ENCODE results near the gene PTGIS. TPM values are rescaled to one million over a fixed set of nuclear protein-coding genes. Genes with fewer than 3 reads are reported as not detected.

PTGIS gene
- total RNA-seq, 6 experiments from 2014 or later, result 9.0 to 30.5 (median 13.7) TPM

DNA sequence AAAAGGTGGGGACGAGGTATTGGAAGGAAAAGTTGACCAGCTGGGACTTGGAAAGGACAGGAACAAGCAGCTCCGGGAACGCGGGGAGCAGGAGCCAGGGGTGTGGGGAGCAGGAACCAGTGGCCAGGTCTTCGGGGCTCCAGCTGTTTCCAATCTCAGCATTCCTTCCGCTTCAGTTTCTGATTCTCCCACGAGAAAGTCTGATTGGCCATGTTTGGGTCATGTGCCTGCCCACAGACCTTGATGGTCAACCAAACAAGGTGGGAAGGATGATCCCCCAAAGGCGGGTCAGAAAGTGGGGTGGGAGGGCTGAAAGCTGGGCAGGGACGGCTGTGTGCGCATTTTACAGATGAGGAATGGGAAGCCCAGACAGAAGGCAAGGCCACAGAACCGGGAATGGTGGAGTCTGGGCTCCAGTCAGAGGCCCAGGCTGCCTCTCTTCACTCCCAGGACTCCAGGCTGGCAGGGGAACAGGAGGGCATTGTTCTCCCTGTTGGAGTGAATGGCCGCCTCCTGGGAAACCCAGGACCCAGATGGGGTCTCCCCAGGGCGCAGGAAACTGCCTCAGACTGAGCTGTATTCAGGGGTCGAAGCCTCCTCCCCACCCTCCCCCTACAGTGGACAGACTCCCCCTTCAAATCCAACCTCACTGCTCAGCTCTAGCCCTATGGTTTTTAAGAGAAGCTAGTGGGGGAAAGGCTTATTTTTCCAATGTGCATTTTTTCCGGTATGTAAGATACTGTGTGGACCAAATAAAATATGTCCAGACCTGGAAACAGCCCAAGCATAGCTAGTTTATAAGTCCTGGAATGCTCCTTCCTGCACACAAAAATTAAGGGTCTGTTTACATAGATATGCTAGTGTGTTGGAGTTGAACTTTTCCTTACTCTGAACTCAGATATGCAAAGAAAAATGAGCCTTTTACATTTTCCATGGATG lies 12.2 kb upstream of the PTGIS start:
- Histone ChIP-seq H3K4me3 (no peak overlapping the region), H3K27ac (peak overlapping the region; percentile 2 to 55 (median 39)), H3K4me1 (peaks cover 0 to 21% (median 9%) of the 10 kb centered on the region in 4 donors), H3K9me3 (no peaks in the 10 kb centered on the region), H3K27me3 (no peaks in the 10 kb centered on the region), H3K36me3 (no peaks in the 10 kb centered on the region)
- DNase-seq (no peak), ATAC-seq (no peak)
- WGBS (ENCODE audit: insufficient coverage, low coverage, low lambda C conversion rate, missing lambda C conversion rate), result 72% methylated on average over 8 of the region's 15 CpGs
- TF ChIP-seq POLR2A (IDR thresholded peaks at IDR 0.05), result no peak
- TF ChIP-seq CTCF (IDR thresholded peaks at IDR 0.05), result no peak
- intact Hi-C loops (cut with DNase I), result no loop called here

- intact Hi-C loops (cut with DNase I), result no loop called here
- TF ChIP-seq POLR2A (IDR thresholded peaks at IDR 0.05), result no peak
- no peak for TF ChIP-seq CTCF (IDR thresholded peaks at IDR 0.05)
- H3K9me3 ChIP-seq, result no peaks in the 10 kb centered on the region
- peak overlapping the region in 1 of 3 donors; percentile 55 for H3K27ac ChIP-seq
- ATAC-seq (no peak), DNase-seq (no peak)
- no peak overlapping the region for H3K4me3 ChIP-seq
- peaks cover 0 to 12% (median 3%) of the 10 kb centered on the region in 4 donors for H3K4me1 ChIP-seq
- 91% methylated on average over 4 of the region's 4 CpGs for whole genome bisulfite sequencing (ENCODE audit: insufficient coverage, low coverage, low lambda C conversion rate, missing lambda C conversion rate)
- H3K27me3 ChIP-seq, result no peaks in the 10 kb centered on the region
- H3K36me3 ChIP-seq, result no peaks in the 10 kb centered on the region
Observed at GRCh38 chr20:49579195-49579594, 11.3 kb upstream of the PTGIS start.

- H3K4me1 ChIP-seq, result peaks cover 0 to 5% (median 2%) of the 10 kb centered on the region in 4 donors
- TF ChIP-seq POLR2A (IDR thresholded peaks at IDR 0.05) (no peak), CTCF (IDR thresholded peaks at IDR 0.05) (no peak)
- DNase-seq (no peak), ATAC-seq (no peak)
- H3K9me3 ChIP-seq, result no peaks in the 10 kb centered on the region
- H3K27ac ChIP-seq, result no peak overlapping the region
- H3K4me3 ChIP-seq, result no peak overlapping the region
- intact Hi-C loops (cut with DNase I), result no loop called here
- no peaks in the 10 kb centered on the region for H3K27me3 ChIP-seq
- 80% methylated on average over 1 of the region's 4 CpGs for WGBS (ENCODE audit: insufficient coverage, low coverage, low lambda C conversion rate, missing lambda C conversion rate)
- H3K36me3 ChIP-seq, result no peaks in the 10 kb centered on the region
Observed at GRCh38 chr20:49578436-49578835, 10.5 kb upstream of the PTGIS start.

DNA sequence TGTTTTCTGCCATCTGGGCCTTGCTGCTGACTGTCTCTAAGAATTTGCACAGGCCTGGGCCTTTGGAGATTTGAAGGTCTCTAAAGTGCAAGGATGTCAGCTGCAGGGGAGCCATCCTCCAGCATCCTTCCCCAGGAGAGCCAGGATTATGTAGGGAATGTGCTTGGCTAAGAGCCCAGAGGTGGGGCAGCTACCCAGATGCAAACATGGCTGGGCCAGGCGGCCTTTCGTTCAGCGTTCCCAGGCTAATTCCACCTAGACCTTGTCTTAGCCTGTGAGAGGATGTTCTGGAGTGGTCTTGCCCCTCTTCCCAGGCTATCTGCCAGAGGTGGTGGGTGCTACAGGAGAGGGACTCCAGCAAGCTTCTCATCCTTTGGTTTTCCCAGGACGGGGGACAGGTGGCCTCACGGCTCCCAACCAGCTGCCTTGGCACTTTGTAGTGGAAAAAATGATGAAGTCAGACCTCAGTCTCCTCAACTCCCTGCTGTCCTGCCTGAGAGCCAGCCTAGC lies 7.7 kb upstream of the PTGIS start:
- WGBS (ENCODE audit: insufficient coverage, low coverage, low lambda C conversion rate, missing lambda C conversion rate), result no CpG with 5 or more reads among the region's 5 CpGs
- H3K27me3 ChIP-seq, result no peaks in the 10 kb centered on the region
- no peaks in the 10 kb centered on the region for H3K9me3 ChIP-seq
- H3K4me1 ChIP-seq, result no peaks in the 10 kb centered on the region
- no peak overlapping the region for H3K4me3 ChIP-seq
- no peak overlapping the region for H3K27ac ChIP-seq
- ATAC-seq (no peak), DNase-seq (peak in 1 of 3 donors; percentile 33)
- TF ChIP-seq POLR2A (IDR thresholded peaks at IDR 0.05), result no peak
- TF ChIP-seq CTCF (IDR thresholded peaks at IDR 0.05), result no peak
- intact Hi-C loops (cut with DNase I), result no loop called here
- H3K36me3 ChIP-seq, result no peaks in the 10 kb centered on the region

Measured in right lobe of liver (tissue), 6 donors.